Measurements from ENCODE around the gene PPP1CC.

DNA sequence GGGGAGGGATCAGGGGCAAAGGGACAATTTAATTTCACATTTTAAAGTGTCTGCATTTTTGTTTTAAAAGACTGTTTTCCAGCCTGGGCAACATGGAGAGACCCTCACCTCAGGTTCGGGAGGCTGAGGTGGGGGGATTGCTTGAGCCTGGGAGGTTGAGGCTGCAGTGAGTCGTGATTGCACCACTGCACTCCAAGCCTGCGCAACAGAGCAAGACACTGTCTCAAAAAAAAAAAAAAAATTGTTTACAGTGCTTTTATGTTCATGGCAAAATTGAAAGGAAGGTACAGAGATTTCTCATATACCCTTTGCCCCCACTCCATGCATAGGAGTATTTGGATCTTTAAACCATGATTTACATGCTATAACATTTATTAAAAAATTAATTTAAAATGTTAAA lies 37.4 kb downstream of the PPP1CC start:
- TF ChIP-seq, protein P1, sequence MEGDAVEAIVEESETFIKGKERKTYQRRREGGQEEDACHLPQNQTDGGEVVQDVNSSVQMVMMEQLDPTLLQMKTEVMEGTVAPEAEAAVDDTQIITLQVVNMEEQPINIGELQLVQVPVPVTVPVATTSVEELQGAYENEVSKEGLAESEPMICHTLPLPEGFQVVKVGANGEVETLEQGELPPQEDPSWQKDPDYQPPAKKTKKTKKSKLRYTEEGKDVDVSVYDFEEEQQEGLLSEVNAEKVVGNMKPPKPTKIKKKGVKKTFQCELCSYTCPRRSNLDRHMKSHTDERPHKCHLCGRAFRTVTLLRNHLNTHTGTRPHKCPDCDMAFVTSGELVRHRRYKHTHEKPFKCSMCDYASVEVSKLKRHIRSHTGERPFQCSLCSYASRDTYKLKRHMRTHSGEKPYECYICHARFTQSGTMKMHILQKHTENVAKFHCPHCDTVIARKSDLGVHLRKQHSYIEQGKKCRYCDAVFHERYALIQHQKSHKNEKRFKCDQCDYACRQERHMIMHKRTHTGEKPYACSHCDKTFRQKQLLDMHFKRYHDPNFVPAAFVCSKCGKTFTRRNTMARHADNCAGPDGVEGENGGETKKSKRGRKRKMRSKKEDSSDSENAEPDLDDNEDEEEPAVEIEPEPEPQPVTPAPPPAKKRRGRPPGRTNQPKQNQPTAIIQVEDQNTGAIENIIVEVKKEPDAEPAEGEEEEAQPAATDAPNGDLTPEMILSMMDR (conservative IDR thresholded peaks at IDR 0.05; ENCODE audit: low read length), result no peak
- no peak for TF ChIP-seq EZH2phosphoT487 (IDR thresholded peaks at IDR 0.05; ENCODE audit: borderline replicate concordance, low read depth, low read length)

All from OCI-LY7 (cell line).